ENCODE results near the gene PRAME. TPM values are rescaled to one million over a fixed set of nuclear protein-coding genes. Genes with fewer than 3 reads are reported as not detected.

PRAME gene
- total and polyA plus RNA-seq, 10 of the 15 experiments (the other 5 are each of a cell fraction or from before 2014, with no cell fraction given), result 0.40 to 2.5 (median 0.65) TPM

DNA sequence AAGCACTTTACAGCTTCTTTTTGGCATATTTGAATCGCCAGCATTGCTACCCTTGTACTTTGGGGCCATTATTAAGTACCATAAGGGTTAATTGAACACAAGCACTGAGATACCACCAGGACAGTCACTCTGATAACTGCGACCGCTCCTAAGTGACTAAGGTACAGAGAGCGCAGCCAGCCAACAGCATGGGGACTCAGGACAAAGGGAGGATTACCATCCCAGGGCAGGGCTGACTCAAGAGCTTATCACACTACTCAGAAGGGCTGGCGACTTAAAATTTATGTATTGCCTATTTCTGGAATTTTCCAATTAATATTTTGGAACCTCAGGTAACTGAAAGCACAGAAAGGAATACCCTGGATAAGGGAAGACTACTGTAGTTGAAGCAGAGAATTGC, 39.5 kb downstream of the PRAME start:
- Histone ChIP-seq H3K9me3 (replicated peaks; ENCODE audit: control insufficient read depth, insufficient read depth, low read length) (no peaks in the 10 kb centered on the region), H3K79me2 (ENCODE audit: control insufficient read depth, insufficient read depth, low read length) (no peaks in the 10 kb centered on the region), H3K27me3 (replicated peaks in 1 of 2; ENCODE audit: control insufficient read depth in 2 of 2, insufficient read depth in 2 of 2, low read length in 1 of 2) (no peaks in the 10 kb centered on the region), H3K4me3 (no peak overlapping the region), H3K9ac (ENCODE audit: control insufficient read depth, insufficient read depth, low read length) (no peak overlapping the region), H3K27ac (ENCODE audit: control insufficient read depth, insufficient read depth) (no peak overlapping the region), H4K20me1 (ENCODE audit: control insufficient read depth, insufficient read depth) (no peaks in the 10 kb centered on the region), H3K4me2 (ENCODE audit: control insufficient read depth, insufficient read depth) (no peak overlapping the region), H3K4me1 (ENCODE audit: control insufficient read depth, insufficient read depth, low read length) (no peaks in the 10 kb centered on the region), H2AFZ (ENCODE audit: control insufficient read depth, low read depth, low read length) (no peak overlapping the region), H3K36me3 (ENCODE audit: control insufficient read depth in 2 of 2, insufficient read depth in 2 of 2, low read length in 1 of 2) (no peaks in the 10 kb centered on the region)
- CTCF ChIA-PET, result interaction anchor here (1.1 to 1.4 kb wide), 2 partner anchors 11 to 55 kb away, joined by 4 read pairs; partner anchors contain the start of gene ZNF280B
- RAD21 ChIA-PET (ENCODE audit: unreplicated experiment), result interaction anchor here (1.2 kb wide), 1 partner anchor 19 kb away, joined by 3 read pairs; no protein-coding TSS in a partner anchor
- intact Hi-C loops (cut with micrococcal nuclease; ENCODE audit: unreplicated experiment), result no loop called here
- TF ChIP-seq RB1 (IDR thresholded peaks at IDR 0.05; ENCODE audit: borderline replicate concordance) (no peak), RELA (IDR thresholded peaks at IDR 0.05; ENCODE audit: borderline replicate concordance, partially characterized antibody) (no peak)
- TF ChIP-seq, protein P1, sequence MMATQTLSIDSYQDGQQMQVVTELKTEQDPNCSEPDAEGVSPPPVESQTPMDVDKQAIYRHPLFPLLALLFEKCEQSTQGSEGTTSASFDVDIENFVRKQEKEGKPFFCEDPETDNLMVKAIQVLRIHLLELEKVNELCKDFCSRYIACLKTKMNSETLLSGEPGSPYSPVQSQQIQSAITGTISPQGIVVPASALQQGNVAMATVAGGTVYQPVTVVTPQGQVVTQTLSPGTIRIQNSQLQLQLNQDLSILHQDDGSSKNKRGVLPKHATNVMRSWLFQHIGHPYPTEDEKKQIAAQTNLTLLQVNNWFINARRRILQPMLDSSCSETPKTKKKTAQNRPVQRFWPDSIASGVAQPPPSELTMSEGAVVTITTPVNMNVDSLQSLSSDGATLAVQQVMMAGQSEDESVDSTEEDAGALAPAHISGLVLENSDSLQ (IDR thresholded peaks at IDR 0.05), result no peak
- TF ChIP-seq, protein P2, sequence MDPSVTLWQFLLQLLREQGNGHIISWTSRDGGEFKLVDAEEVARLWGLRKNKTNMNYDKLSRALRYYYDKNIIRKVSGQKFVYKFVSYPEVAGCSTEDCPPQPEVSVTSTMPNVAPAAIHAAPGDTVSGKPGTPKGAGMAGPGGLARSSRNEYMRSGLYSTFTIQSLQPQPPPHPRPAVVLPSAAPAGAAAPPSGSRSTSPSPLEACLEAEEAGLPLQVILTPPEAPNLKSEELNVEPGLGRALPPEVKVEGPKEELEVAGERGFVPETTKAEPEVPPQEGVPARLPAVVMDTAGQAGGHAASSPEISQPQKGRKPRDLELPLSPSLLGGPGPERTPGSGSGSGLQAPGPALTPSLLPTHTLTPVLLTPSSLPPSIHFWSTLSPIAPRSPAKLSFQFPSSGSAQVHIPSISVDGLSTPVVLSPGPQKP (IDR thresholded peaks at IDR 0.05; ENCODE audit: low read depth, low read length), result no peak
- TF ChIP-seq, protein P3, sequence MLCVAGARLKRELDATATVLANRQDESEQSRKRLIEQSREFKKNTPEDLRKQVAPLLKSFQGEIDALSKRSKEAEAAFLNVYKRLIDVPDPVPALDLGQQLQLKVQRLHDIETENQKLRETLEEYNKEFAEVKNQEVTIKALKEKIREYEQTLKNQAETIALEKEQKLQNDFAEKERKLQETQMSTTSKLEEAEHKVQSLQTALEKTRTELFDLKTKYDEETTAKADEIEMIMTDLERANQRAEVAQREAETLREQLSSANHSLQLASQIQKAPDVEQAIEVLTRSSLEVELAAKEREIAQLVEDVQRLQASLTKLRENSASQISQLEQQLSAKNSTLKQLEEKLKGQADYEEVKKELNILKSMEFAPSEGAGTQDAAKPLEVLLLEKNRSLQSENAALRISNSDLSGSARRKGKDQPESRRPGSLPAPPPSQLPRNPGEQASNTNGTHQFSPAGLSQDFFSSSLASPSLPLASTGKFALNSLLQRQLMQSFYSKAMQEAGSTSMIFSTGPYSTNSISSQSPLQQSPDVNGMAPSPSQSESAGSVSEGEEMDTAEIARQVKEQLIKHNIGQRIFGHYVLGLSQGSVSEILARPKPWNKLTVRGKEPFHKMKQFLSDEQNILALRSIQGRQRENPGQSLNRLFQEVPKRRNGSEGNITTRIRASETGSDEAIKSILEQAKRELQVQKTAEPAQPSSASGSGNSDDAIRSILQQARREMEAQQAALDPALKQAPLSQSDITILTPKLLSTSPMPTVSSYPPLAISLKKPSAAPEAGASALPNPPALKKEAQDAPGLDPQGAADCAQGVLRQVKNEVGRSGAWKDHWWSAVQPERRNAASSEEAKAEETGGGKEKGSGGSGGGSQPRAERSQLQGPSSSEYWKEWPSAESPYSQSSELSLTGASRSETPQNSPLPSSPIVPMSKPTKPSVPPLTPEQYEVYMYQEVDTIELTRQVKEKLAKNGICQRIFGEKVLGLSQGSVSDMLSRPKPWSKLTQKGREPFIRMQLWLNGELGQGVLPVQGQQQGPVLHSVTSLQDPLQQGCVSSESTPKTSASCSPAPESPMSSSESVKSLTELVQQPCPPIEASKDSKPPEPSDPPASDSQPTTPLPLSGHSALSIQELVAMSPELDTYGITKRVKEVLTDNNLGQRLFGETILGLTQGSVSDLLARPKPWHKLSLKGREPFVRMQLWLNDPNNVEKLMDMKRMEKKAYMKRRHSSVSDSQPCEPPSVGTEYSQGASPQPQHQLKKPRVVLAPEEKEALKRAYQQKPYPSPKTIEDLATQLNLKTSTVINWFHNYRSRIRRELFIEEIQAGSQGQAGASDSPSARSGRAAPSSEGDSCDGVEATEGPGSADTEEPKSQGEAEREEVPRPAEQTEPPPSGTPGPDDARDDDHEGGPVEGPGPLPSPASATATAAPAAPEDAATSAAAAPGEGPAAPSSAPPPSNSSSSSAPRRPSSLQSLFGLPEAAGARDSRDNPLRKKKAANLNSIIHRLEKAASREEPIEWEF (IDR thresholded peaks at IDR 0.05; ENCODE audit: insufficient replicate concordance, low read depth, low read length), result no peak
- no peak for DNase-seq (ENCODE audit: low read depth, low spot score)
- ATAC-seq, result no peak
- no peak for FAIRE-seq
- SMC1A ChIA-PET (ENCODE audit: uncharacterized antibody, unreplicated experiment), result interaction anchor here (0.6 to 0.8 kb wide), 2 partner anchors 8 to 96 kb away, joined by 3 read pairs; no protein-coding TSS in a partner anchor
- POLR2A ChIA-PET, result interaction anchor here (1.2 kb wide), 1 partner anchor 11 kb away, joined by 4 read pairs; the partner anchor contains the start of gene ZNF280B
- no TSS peak for BruUV-seq (replicated peaks)
- in situ Hi-C loops (cut with MboI), result no loop called here
- WGBS (ENCODE audit: insufficient coverage, insufficient replicate concordance, low lambda C conversion rate, missing lambda C conversion rate), result 58% methylated on average over 5 of the region's 5 CpGs

Data from GM12878 (cell line).